ENCODE data around the gene LSM4.

DNA sequence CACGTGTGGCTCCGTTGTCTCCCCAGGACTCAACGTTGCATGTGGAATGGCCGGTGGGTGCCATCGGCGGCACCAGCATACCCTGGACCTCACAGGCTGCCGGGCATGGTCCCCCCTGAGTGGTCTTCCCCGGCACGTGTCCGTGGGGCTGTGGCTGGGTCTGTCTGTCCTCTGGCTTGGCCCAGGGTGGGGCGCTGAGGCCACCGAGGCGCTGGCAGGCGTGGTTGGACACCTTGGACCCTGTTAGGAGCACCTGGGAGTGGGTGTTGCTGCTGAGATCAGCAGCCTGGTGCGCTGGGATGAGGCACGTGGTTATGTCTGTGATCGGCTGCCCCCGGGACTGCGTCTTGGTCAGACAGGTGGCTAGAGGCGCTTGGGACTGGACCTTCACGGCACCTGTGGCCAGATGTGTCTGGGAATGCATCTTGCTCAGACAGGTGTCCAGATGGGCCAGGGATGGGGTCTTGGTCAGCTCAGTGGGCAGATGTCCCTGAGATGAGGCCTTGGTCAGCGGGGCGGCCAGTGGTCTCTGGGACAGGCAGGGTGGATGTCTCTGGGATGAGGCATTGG, 57.8 kb downstream of the LSM4 start:
- TF ChIP-seq EZH2phosphoT487 (IDR thresholded peaks at IDR 0.05; ENCODE audit: insufficient read depth, low read depth) (no peak), EZH2 (IDR thresholded peaks at IDR 0.05; ENCODE audit: insufficient read depth, poor library complexity, severe bottlenecking) (no peak)
